ENCODE measurements around the gene GLT8D1. TPM values are rescaled to one million over a fixed set of nuclear protein-coding genes. Genes with fewer than 3 reads are reported as not detected.

Gene GLT8D1
- total and polyA plus RNA-seq, 2 of the 13 experiments (the other 11 are each of a cell fraction or from before 2014, with no cell fraction given) = 110 to 121 TPM

DNA sequence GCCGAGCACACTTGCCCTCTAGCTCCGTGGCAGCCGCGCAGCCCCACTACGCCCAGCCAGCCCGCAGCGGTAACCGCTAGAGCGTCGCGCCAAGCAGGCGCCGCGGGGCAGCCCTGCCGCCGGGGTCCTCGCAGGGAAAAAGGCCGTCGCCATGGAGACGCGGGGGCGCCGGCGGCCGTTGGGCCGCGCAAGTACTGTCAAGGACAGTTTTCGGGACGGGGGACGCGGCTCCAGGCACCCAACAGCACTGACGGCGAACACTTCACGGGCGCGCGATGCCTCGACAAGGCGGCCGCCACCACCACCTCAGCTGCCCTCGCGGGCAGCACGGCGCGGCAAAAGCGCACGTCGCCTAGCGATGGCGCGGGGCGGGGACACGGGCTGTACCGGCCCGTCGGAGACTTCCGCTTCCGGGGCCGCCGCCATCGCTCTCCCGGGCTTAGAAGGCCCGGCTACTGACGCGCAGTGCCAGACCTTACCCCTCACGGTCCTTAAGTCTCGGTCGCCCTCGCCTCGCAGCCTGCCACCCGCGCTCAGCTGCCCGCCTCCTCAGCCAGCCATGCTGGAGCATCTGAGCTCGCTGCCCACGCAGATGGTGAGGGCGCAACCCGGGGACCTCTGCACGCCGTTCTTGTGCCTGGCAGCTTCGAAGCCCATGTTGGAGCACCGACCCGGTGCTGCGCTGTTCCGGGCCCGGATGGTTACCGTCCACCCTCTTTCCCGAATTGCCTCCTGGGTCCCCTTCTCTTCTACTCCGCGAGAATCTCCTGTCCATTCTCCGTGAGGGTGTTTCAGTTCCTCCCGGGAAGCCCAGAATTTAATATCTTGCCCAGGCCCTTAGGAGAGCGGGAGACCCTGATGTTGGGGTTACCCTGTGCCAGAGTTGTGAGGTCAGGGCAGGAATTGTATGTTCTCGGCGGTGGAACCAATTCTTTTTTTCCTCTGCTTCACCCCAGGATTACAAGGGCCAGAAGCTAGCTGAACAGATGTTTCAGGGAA lies at the start of gene GLT8D1, which contains the start of gene SPCS1 (continued):
- TF ChIP-seq, protein P1, sequence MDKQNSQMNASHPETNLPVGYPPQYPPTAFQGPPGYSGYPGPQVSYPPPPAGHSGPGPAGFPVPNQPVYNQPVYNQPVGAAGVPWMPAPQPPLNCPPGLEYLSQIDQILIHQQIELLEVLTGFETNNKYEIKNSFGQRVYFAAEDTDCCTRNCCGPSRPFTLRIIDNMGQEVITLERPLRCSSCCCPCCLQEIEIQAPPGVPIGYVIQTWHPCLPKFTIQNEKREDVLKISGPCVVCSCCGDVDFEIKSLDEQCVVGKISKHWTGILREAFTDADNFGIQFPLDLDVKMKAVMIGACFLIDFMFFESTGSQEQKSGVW (CRISPR knock-in tag; IDR thresholded peaks at IDR 0.05; ENCODE audit: borderline replicate concordance) = 0 out of 2 replicates have a peak, but pooled peaks have one; percentile 19
- TF ChIP-seq ZC3H4 (CRISPR knock-in tag; IDR thresholded peaks at IDR 0.05; ENCODE audit: borderline replicate concordance) = no peak
- TF ChIP-seq HMG20B (CRISPR knock-in tag; conservative IDR thresholded peaks at IDR 0.05) = no peak
- TF ChIP-seq ZNF720 (CRISPR knock-in tag; IDR thresholded peaks at IDR 0.05) = no peak
- TF ChIP-seq, protein P2, sequence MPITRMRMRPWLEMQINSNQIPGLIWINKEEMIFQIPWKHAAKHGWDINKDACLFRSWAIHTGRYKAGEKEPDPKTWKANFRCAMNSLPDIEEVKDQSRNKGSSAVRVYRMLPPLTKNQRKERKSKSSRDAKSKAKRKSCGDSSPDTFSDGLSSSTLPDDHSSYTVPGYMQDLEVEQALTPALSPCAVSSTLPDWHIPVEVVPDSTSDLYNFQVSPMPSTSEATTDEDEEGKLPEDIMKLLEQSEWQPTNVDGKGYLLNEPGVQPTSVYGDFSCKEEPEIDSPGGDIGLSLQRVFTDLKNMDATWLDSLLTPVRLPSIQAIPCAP (CRISPR knock-in tag; IDR thresholded peaks at IDR 0.05; ENCODE audit: low read depth) = no peak
- 0 out of 2 replicates have a peak, but pooled peaks have one; percentile 22 for TF ChIP-seq MTA1 (CRISPR knock-in tag; IDR thresholded peaks at IDR 0.05; ENCODE audit: borderline replicate concordance)
- TF ChIP-seq PHF21A (CRISPR knock-in tag; IDR thresholded peaks at IDR 0.05) = peak; percentile 65; the same call in 1 of the 2 replicates
- TF ChIP-seq JDP2 (CRISPR knock-in tag; IDR thresholded peaks at IDR 0.05; ENCODE audit: borderline replicate concordance) = no peak
- TF ChIP-seq, protein P3, sequence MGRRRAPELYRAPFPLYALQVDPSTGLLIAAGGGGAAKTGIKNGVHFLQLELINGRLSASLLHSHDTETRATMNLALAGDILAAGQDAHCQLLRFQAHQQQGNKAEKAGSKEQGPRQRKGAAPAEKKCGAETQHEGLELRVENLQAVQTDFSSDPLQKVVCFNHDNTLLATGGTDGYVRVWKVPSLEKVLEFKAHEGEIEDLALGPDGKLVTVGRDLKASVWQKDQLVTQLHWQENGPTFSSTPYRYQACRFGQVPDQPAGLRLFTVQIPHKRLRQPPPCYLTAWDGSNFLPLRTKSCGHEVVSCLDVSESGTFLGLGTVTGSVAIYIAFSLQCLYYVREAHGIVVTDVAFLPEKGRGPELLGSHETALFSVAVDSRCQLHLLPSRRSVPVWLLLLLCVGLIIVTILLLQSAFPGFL (CRISPR knock-in tag; IDR thresholded peaks at IDR 0.05) = no peak
- TF ChIP-seq MAFF (IDR thresholded peaks at IDR 0.05; ENCODE audit: low read depth, low read length) = no peak
- peak; percentile 50; the same call in 1 of the 2 replicates for TF ChIP-seq ZNF790 (CRISPR knock-in tag; IDR thresholded peaks at IDR 0.05; ENCODE audit: borderline replicate concordance)
- TF ChIP-seq MBNL3 (CRISPR knock-in tag; conservative IDR thresholded peaks at IDR 0.05) = no peak
- no peak for TF ChIP-seq ZNF7 (CRISPR knock-in tag; IDR thresholded peaks at IDR 0.05)
- no peak; the same call in 1 of the 2 replicates for TF ChIP-seq GLI4 (CRISPR knock-in tag; IDR thresholded peaks at IDR 0.05; ENCODE audit: borderline replicate concordance)
- peak; percentile 61; the same call in 1 of the 2 replicates for TF ChIP-seq MTF1 (CRISPR knock-in tag; IDR thresholded peaks at IDR 0.05)
- peak; percentile 74; the same call in 1 of the 2 replicates for TF ChIP-seq EED (CRISPR knock-in tag; IDR thresholded peaks at IDR 0.05)
- peak; percentile 88; the same call in 1 of the 2 replicates for TF ChIP-seq ZNF670 (CRISPR knock-in tag; IDR thresholded peaks at IDR 0.05; ENCODE audit: borderline replicate concordance)

All from HepG2 (cell line).